HG03460 (cell line): ENCODE measurements around the gene FLAD1.
A peak's percentile ranks its signal among the peaks of the same experiment; 100 is the strongest.
"Not testable (repeated sequence)": the region's sequence is repeated elsewhere in the genome, so short reads cannot be mapped to it uniquely, and the experiment has no call there.

ENCODE experiments used
- ATAC-seq: cut with Tn5 transposase; IDR thresholded peaks from one replicate; pipeline ENCODE4 v1.9.1; 2021; ENCODE audit not compliant: unreplicated experiment

The FLAD1 gene

DNA sequence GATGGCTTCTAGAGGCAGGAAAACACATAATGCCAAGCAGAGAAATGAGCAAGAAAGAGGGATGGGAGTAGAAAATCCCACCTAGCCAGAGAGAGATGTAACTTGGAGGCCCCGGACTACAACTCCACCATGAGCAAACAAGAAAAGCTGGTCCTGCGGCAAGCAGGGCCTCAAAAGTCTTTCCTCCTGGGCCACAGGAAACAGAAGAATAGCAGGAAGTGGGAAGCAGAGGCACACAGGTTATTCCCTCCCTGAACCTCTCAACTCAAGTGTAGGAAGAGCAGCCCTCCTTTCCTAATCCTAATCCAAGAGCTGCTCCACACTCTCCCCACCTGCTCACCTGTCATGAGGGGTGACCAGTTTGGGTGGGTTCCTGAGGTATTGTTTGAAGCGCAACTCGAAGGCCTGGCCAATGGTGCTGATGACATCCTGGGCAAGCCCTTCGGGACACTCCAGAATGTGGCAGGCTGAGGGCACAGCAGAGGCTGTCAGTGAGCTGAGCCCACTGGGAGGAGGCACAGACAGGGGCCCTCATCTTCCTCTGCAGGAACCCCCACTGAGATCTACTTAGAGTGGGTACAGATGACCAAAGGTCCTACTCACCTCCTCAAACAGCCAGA, 15.7 kb upstream of the FLAD1 start:
- no peak for ATAC-seq

DNA sequence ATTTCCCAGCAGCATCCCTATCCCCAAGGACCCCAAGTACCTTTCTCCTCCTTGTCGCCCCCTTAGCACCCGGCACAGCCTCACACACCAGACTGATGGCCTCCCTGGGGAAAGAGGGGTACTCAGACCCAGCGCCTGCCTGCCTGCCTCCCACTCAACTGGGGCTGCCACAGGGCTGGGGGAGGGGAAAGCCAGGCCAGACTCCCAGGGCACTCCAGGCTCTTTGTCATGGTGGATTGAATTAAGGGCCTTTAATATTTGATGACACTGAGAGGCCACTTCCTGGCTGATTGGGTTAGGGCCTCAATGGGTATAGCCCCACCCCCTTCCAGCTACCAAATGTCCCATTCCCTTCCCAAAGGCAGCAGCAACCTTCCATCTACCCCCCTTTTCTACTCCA, 14.4 kb upstream of the FLAD1 start:
- ATAC-seq: no peak

- ATAC-seq: no peak
These were observed 13.9 kb upstream of the FLAD1 start for GRCh38 chr1:154969246-154969645.

DNA sequence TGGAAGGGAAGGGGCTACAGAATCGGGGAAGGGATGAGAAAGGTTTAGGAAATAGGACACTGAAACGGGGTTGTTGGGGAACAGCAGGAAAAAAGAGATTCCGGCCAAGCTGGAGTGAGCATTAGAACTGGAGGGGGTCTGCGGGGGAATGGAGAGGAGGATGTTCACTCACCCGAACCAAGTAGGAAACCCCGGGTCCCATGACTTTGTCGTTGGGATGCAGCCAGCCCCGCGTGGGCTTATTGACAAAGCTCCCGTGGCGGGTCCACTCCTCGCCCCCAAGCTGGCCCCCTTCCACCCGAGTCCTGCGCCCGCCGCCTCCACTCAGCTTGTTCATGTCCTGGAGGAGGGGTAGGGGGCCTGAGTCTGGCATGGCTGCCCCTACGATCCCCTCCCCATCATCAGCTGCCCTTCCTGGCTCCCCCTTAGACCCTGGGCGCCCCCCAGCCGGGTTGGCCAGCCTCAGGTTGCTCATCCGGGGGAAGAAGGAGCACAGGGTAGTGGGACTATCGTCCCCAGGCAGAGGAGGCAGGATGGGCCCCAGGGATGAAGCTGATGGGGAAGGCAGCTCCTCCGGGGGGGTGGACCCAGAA, 13.2 kb upstream of the FLAD1 start:
- ATAC-seq: no peak

GRCh38 chr1:154970631-154971340, 12.4 kb upstream of the FLAD1 start, which contains the start of gene SHC1:
SHC1 (minus strand) TSS chr1:154970747; CDS start chr1:154970526, 221 bp downstream.
- no peak for ATAC-seq

DNA sequence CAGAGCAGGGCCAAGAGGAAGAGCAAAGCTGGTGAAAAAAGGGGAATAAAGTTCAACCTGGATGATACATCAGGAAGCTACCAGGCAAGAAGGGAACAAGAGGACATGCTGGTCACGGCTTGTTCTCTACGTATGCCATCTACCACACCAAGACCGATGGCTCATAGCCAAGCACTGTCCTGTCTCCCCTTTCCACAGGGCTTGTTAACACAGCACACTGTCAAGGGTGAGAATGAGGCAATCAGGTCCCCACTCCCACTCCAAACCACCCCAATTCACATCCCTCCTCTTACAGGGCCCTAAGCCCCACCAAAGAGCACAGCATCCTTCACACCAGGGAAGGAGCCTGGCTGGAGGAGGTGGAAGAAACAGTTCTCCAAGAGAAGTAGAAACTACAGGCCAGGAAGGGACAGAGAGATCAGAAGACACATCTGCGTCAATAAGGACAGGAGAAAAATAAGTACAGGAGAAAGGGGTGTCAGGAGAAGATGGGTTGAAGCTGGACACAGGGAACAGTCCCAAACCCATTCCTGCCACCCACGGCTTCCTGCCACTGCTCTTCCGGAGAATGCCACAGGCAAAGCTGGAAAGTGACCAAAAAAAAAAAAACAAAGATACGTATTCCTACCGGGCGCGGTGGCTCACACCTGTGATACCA, 11.7 kb upstream of the FLAD1 start:
- no peak for ATAC-seq

DNA sequence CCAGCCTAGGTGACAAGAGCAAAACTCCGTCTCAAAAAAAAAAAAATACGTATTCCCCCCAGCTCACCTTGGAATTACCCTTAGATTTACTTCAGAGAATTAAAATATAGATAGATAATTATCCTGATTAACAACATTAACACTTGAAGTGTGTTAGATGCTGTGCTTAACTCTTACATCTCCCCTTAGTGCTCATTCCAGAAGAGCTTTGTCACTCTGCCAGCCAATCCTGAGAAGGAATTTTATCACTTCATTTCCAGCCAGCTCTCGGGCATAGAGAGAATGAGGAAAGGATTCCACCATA, 11.0 kb upstream of the FLAD1 start:
- ATAC-seq: no peak

DNA sequence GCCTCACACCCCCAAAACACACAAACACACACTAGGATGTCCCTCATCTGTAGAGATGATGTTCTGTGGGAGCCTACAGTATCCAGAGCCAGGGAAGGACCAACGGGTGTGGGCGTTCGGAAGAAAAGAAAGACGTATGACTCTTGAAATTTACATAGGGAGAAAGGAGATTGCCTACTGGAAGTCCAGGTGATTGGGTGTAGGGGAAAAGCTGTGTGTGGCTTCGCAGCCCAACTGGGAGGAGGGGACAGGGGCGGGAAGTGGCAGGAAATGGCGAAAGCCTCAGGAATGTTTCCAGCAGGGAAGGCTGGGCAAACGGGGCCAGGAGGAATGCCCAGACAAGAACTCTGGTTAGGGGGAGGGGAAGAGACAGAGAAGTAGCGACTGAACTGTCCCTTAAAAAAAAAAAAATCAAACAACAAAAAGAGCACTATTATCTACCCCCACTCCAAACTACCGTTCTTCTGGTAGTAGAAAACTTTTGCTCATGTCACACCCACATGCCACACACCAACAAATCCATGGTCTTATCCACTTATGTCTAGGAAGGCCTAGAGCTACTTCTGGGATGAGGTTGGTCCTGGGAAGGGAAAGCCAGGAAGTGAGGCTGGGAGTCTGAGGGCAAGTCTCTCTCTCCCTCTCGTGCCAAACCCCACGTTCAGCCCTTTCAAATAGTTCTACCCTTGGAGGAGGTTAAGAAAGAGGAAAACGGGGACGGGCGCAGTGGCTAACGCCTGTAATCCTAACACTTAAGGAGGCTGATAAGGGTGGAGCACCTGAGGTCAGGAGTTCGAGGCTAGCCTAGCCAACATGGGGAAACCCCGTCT, 10.4 kb upstream of the FLAD1 start:
- no peak for ATAC-seq

- ATAC-seq: no peak
These were observed 9.6 kb upstream of the FLAD1 start for GRCh38 chr1:154973344-154974101.

GRCh38 chr1:154974102-154974807, 8.9 kb upstream of the FLAD1 start, which contains the start of gene CKS1B:
CKS1B (plus strand) TSS chr1:154974681; CDS start chr1:154974746, 65 bp downstream.
- peak; percentile 68 for ATAC-seq

DNA sequence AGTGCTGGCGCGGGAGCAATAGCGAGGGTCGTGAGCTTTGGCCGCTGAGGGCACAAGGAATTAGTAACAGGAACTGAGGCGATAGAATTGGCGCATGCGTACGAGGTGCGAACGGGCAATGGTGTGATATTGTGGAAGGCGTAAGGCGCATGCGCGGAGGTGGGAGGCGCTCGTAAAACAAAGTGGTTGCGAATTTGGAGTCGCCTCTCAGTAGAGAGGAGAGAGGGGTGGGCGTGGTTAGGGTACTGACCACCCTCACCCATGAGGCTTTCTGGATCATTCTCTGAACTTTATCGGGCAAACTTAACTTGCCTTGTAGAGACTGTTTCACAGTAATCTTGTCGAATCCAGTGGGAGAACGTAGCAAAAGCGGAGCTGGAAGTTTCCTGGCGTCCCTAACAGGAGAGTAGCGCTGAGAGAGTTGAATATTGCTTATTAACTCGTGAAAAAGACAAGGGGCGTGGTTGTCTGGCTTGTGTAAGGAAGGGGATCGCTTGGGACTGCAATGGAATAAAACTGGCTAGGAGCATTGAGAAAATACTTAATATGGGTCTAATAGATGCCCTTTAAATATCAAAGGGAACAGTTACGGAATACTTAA, 8.2 kb upstream of the FLAD1 start:
- peak; percentile 55 for ATAC-seq

- no peak for ATAC-seq
These were observed 7.6 kb upstream of the FLAD1 start for GRCh38 chr1:154975409-154976059.

- ATAC-seq: not testable (repeated sequence)
These were observed 5.4 kb upstream of the FLAD1 start for GRCh38 chr1:154977762-154978161.

DNA sequence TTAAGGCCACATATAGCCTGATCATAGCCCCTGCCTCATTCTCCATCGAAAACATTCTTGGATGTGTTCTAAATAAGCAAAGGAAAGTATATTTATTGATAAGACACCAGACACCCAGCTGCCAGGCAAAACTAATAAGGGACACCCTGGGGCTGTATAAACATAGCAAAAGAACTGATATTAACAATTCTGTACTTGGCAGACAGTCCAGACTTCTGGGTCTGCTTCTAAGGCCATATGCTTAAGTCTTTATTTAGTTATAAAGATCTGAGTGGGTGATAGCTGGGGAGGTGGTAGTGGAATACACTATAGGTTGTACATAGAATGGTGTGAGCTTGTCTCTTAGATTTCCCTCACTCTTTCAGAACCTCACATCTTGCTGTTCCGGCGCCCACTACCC, 4.8 kb upstream of the FLAD1 start:
- no peak for ATAC-seq

GRCh38 chr1:154982341-154982740, 803 bp upstream of the FLAD1 start:
- no peak for ATAC-seq

- no peak for ATAC-seq
These were observed 777 bp downstream of the FLAD1 start for GRCh38 chr1:154983776-154984466.

DNA sequence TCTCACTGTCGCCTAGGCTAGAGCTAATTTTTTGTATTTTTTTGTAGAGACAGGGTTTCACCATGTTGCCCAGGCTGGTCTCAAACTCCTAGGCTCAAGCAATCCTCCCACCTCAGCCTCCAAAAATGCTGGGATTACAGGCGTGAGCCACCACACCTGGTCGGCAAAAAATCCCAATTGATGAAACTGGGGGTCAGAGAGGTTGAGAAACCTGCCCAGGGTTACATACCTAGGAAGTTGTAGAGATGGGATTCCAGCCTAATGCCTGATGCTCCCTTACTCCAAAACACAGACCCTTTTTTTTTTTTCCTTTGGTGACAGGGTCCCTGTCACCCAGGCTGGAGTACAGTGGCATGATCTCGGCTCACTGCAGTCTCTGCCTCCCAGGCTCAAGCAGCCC, 3.6 kb downstream of the FLAD1 start:
- not testable (repeated sequence) for ATAC-seq

- no peak for ATAC-seq
These were observed 4.2 kb downstream of the FLAD1 start for GRCh38 chr1:154987326-154987725.
